Fibroblast of mammary gland (primary cell): ENCODE results near the gene GALNT2.

Experiments used
- DNase-seq: peaks from one replicate; pipeline ENCODE4 v3.0.0-alpha.2; 2010; ENCODE audit warnings: low read depth
- H3K4me3 ChIP-seq: 2 replicates; pipeline ENCODE4 v1.5.1; 2011; ENCODE audit warnings: low read depth, mild to moderate bottlenecking, low read length, moderate library complexity; ENCODE audit not compliant: control insufficient read depth
- CTCF ChIP-seq: conservative IDR thresholded peaks from 2 replicates; pipeline ENCODE4 v1.5.1; 2011; ENCODE audit warnings: low read depth, low read length, inconsistent platforms; ENCODE audit not compliant: control insufficient read depth, insufficient read depth

Gene GALNT2

GRCh38 chr1:230308821-230309220 is 241.8 kb downstream of the GALNT2 start:
- H3K4me3 ChIP-seq, result no peak overlapping the region
- TF ChIP-seq CTCF, result no peak
- no peak for DNase-seq

GRCh38 chr1:230309646-230310177 is 242.7 kb downstream of the GALNT2 start:
- DNase-seq, result no peak
- TF ChIP-seq CTCF, result no peak
- H3K4me3 ChIP-seq, result no peak overlapping the region

- peak; percentile 95 for TF ChIP-seq CTCF
- no peak overlapping the region for H3K4me3 ChIP-seq
- peak; percentile 72 for DNase-seq
These were observed 243.5 kb downstream of the GALNT2 start for GRCh38 chr1:230310381-230311163.

- H3K4me3 ChIP-seq, result no peak overlapping the region
- no peak for DNase-seq
- no peak for TF ChIP-seq CTCF
These were observed 245.6 kb downstream of the GALNT2 start for GRCh38 chr1:230312676-230313075.

GRCh38 chr1:230313453-230314141 is 246.6 kb downstream of the GALNT2 start:
- DNase-seq, result no peak
- no peak overlapping the region for H3K4me3 ChIP-seq
- no peak for TF ChIP-seq CTCF

- DNase-seq, result no peak
- TF ChIP-seq CTCF, result no peak
- no peak overlapping the region for H3K4me3 ChIP-seq
These were observed 247.1 kb downstream of the GALNT2 start for GRCh38 chr1:230314142-230314470.
